ENCODE measurements around the gene ADAM21. TPM values are rescaled to one million over a fixed set of nuclear protein-coding genes. Genes with fewer than 3 reads are reported as not detected.
"Not testable (repeated sequence)": the region's sequence is repeated elsewhere in the genome, so short reads cannot be mapped to it uniquely, and the experiment has no call there.

ADAM21 gene
- total RNA-seq, 1 donor from 2014 or later: 0.11 TPM

DNA sequence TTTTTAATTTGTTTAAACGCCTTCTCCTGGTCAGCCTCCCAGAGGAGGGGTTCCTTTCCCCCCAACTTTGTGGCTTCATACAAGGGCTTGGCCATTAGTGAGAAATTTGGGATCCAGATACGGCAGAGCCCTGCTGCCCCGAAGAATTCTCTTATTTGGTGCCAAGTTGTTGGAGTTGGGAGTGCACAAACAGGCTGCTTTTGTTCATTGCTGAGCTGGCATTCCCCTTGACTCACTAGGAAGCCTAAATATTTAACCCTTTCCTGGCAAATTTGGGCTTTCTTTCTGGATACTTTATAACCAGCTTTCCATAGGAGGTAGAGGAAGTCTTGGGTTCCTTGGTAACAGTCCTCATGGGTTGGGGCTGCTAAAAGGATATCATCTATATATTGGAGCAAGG lies 10.3 kb upstream of the ADAM21 start:
- H3K9me3 Mint-ChIP-seq: peaks cover 73% of the 10 kb centered on the region
- no peak for DNase-seq (ENCODE audit: low spot score in 2 of 2, unreplicated experiment in 2 of 2)
- H3K27ac Mint-ChIP-seq: no peak overlapping the region
- H3K4me3 Mint-ChIP-seq: no peak overlapping the region
- H3K27me3 Mint-ChIP-seq (ENCODE audit: low read depth): no peaks in the 10 kb centered on the region
- TF ChIP-seq, protein P1, sequence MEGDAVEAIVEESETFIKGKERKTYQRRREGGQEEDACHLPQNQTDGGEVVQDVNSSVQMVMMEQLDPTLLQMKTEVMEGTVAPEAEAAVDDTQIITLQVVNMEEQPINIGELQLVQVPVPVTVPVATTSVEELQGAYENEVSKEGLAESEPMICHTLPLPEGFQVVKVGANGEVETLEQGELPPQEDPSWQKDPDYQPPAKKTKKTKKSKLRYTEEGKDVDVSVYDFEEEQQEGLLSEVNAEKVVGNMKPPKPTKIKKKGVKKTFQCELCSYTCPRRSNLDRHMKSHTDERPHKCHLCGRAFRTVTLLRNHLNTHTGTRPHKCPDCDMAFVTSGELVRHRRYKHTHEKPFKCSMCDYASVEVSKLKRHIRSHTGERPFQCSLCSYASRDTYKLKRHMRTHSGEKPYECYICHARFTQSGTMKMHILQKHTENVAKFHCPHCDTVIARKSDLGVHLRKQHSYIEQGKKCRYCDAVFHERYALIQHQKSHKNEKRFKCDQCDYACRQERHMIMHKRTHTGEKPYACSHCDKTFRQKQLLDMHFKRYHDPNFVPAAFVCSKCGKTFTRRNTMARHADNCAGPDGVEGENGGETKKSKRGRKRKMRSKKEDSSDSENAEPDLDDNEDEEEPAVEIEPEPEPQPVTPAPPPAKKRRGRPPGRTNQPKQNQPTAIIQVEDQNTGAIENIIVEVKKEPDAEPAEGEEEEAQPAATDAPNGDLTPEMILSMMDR (IDR thresholded peaks at IDR 0.05; ENCODE audit: unreplicated experiment): no peak
- no peaks in the 10 kb centered on the region for H3K4me1 Mint-ChIP-seq
- H3K36me3 Mint-ChIP-seq: peaks cover 12% of the 10 kb centered on the region

DNA sequence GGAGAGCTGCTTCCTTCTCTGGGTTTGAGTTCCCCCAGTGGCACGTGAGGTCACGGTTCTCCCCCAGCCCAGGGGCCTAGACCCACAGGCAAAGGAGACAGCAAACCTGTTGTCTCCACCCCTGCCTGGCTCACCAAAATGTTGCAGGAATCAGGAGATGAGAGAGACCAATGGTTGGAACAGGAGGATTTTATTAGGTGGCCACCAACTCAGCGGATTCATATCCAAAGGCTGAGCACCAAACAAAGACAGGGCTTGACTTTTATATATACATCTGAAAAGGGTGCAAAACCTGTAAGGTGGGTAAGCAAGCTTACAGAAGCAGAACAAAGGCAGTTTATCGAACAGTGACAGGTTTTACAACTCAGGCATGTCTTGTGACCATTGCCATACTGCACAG lies 9.2 kb upstream of the ADAM21 start:
- TF ChIP-seq, protein P1 (IDR thresholded peaks at IDR 0.05; ENCODE audit: unreplicated experiment): no peak
- Mint-ChIP-seq H3K4me3 (no peak overlapping the region), H3K27me3 (ENCODE audit: low read depth) (no peaks in the 10 kb centered on the region), H3K27ac (no peak overlapping the region), H3K36me3 (peaks cover 12% of the 10 kb centered on the region), H3K4me1 (no peaks in the 10 kb centered on the region), H3K9me3 (peaks cover 72% of the 10 kb centered on the region)
- no peak for DNase-seq (ENCODE audit: low spot score in 2 of 2, unreplicated experiment in 2 of 2)

DNA sequence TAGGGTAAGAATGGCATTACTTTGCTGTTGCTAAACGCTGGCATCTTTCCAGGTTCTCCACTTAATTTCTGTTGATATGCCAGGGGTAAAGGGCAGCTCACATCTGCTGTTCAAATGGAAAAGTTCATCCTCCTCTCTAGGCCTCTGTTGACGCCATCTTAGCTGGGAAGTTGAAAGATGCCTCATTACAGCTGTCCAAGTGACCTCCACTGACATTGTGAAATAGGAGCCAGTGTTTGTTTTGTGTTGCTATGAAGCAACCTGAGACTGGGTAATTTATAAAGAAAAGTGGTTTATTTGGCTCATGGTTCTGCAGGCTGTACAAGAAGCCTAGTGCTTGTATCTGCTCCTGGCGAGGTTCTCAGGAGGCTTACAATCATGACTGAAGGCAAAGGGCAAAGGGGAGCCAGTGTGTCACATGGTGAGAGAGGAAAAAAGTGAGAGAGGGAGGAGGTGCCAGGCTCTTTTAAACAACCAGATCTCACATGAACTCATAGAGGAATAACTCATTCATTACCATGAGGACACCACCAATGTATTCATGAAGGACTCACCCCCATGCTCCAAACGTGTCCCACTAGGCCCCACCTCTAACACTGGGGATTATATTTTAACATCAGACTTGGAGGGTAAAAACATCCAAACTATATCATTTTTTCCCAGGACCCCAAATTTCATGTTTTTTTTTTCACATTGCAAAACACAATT lies 3.2 kb upstream of the ADAM21 start:
- H3K27me3 Mint-ChIP-seq (ENCODE audit: low read depth): no peaks in the 10 kb centered on the region
- no peak overlapping the region for H3K4me3 Mint-ChIP-seq
- no peaks in the 10 kb centered on the region for H3K4me1 Mint-ChIP-seq
- no peak for DNase-seq (ENCODE audit: low spot score in 2 of 2, unreplicated experiment in 2 of 2)
- H3K36me3 Mint-ChIP-seq: peaks cover 4% of the 10 kb centered on the region
- TF ChIP-seq, protein P1 (IDR thresholded peaks at IDR 0.05; ENCODE audit: unreplicated experiment): no peak
- H3K27ac Mint-ChIP-seq: no peak overlapping the region
- peaks cover 30% of the 10 kb centered on the region for H3K9me3 Mint-ChIP-seq

DNA sequence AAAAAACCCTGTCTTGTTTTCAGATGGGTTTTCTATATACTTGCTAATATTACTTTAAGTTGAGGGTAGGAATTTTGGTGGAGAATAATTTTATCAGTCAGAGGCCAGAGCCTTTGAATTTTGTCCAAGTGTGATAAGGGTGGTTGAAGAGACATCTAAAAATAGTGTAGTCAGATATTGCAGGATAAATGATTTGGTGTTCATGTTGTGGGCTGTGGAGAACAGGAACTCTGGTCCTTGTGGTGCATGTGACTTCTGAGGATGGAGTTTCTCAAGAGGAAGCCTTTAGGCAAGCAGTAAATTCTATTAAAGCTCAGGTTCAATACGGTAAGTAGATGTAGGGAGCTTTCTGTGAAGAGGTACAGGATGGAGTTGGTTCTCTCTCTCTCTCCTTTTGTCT lies 2.8 kb downstream of the ADAM21 start:
- Mint-ChIP-seq H3K4me3 (no peak overlapping the region), H3K27me3 (ENCODE audit: low read depth) (peaks cover 10% of the 10 kb centered on the region), H3K4me1 (no peaks in the 10 kb centered on the region), H3K36me3 (no peaks in the 10 kb centered on the region), H3K9me3 (no peaks in the 10 kb centered on the region), H3K27ac (no peak overlapping the region)
- no peak for DNase-seq (ENCODE audit: low spot score in 2 of 2, unreplicated experiment in 2 of 2)
- TF ChIP-seq, protein P1 (IDR thresholded peaks at IDR 0.05; ENCODE audit: unreplicated experiment): no peak

DNA sequence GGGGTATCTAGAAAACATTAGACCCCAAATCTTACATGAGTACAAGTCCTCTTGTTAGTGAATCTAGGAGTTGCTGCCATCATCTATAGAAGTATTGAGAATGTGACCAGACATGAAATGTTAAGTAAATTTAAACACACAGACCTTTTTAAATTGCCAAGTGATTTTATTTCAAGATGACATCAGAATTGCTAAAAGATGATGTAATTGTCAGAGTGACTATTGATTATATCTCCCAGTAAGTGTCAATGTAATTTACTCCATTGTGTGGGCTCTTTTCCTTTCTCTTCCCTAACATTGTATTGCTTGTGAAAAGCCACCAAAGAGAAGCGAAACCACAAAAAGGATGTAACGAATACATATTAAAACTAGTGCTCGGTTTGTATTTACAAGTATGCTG lies 16.8 kb downstream of the ADAM21 start:
- Mint-ChIP-seq H3K27me3 (ENCODE audit: low read depth) (peaks cover 5% of the 10 kb centered on the region), H3K9me3 (peaks cover 8% of the 10 kb centered on the region), H3K27ac (no peak overlapping the region), H3K36me3 (no peaks in the 10 kb centered on the region), H3K4me1 (no peaks in the 10 kb centered on the region), H3K4me3 (no peak overlapping the region)
- TF ChIP-seq, protein P1 (IDR thresholded peaks at IDR 0.05; ENCODE audit: unreplicated experiment): no peak
- no peak for DNase-seq (ENCODE audit: low spot score in 2 of 2, unreplicated experiment in 2 of 2)

DNA sequence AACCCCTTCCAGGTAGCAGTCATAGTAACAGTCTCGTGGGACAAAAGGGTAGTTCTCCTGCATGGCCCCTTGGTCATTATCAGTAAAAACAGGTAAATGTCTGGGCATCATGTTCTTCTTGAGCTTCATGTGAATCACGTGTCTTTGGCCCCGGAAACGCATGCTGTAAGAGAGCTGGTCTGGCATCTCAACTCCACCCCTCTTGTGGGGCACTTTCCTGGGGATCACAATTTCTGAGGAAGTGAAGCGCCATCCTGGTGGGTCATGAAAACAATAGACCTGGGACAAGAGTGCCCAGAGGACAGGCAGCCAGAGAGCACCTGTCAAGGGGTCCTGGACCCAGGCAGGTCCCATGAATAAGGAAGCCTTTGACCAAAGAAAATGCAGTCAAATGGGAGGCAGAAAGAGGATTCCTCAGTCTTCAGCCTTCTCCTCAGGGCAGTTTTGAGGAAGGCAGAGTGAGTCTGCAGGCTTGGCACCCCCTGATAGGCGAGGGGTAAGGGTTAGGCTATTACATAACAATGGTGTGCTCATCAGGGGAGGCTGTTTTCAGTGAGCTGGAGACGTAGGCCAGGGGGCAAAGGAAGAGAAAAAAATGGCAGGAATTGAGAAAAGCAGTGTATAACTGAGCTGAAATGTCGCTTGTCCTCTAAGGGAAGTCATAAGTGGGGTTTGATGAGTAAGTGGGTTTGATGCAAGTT lies 19.0 kb downstream of the ADAM21 start:
- H3K27me3 Mint-ChIP-seq (ENCODE audit: low read depth); H3K4me1 Mint-ChIP-seq; DNase-seq (ENCODE audit: low spot score in 2 of 2, unreplicated experiment in 2 of 2); H3K27ac Mint-ChIP-seq; H3K9me3 Mint-ChIP-seq; H3K36me3 Mint-ChIP-seq; H3K4me3 Mint-ChIP-seq: not testable (repeated sequence)
